Liver (tissue), 9 donors: ENCODE results near the gene WDR7. TPM values are rescaled to one million over a fixed set of nuclear protein-coding genes. Genes with fewer than 3 reads are reported as not detected.

Experiments used
- DNase-seq: peaks from one replicate; pipeline ENCODE4 v3.0.0-alpha.2; 2017; ENCODE audit warnings: low spot score
- H3K27ac ChIP-seq, 2 donors: one replicate each; pipeline ENCODE4 v1.7.0; 2013; ENCODE audit warnings: inconsistent platforms in 2 of 2, low read length in 2 of 2, control low read depth in 1 of 2, low read depth in 1 of 2, mild to moderate bottlenecking in 1 of 2
- H3K27me3 ChIP-seq, 4 donors: one replicate each; pipeline versions ENCODE4 v1.6.1 to v1.7.0; 2013; ENCODE audit warnings: low read length in 3 of 4, inconsistent platforms in 1 of 4, mild to moderate bottlenecking in 1 of 4, moderate library complexity in 1 of 4; ENCODE audit not compliant: control insufficient read depth in 4 of 4, insufficient read depth in 4 of 4
- H3K36me3 ChIP-seq, 4 donors: one replicate each; pipeline versions ENCODE4 v1.6.1 to v1.7.0; 2013; ENCODE audit warnings: low read length in 3 of 4, mild to moderate bottlenecking in 3 of 4, low read depth in 1 of 4, moderate library complexity in 1 of 4; ENCODE audit not compliant: control insufficient read depth in 4 of 4, insufficient read depth in 3 of 4
- H3K4me1 ChIP-seq, 4 donors: one replicate each; pipeline versions ENCODE4 v1.6.1 to v1.7.0; 2013; ENCODE audit warnings: low read length in 3 of 4, mild to moderate bottlenecking in 3 of 4, moderate library complexity in 1 of 4; ENCODE audit not compliant: control insufficient read depth in 4 of 4, insufficient read depth in 4 of 4
- H3K4me3 ChIP-seq, 3 donors: one replicate each; pipeline versions ENCODE4 v1.6.1 to v1.7.0; 2013; ENCODE audit warnings: low read length in 3 of 3, control low read depth in 1 of 3, low read depth in 1 of 3, mild to moderate bottlenecking in 1 of 3
- H3K9ac ChIP-seq, 2 donors: one replicate each; pipeline ENCODE4 v1.7.0; 2013; ENCODE audit warnings: low read length in 2 of 2, mild to moderate bottlenecking in 2 of 2, moderate library complexity in 2 of 2, control low read depth in 1 of 2, low read depth in 1 of 2
- H3K9me3 ChIP-seq, 4 donors: one replicate each; pipeline versions ENCODE4 v1.6.1 to v1.7.0; 2013; ENCODE audit warnings: low read length in 3 of 4; ENCODE audit not compliant: control insufficient read depth in 4 of 4
- CTCF ChIP-seq: fragments of 150-350 bp; IDR thresholded peaks from 2 replicates; pipeline ENCODE4 v1.5.1; 2017; ENCODE audit warnings: improper control_type of control experiment, low read depth, low read length; ENCODE audit not compliant: missing input control
- EGR1 ChIP-seq, 2 donors: IDR thresholded peaks; 2 replicates each; pipeline ENCODE4 v1.6.1; 2016 to 2018; ENCODE audit warnings: antibody characterized with exemption in 2 of 2, low read depth in 2 of 2
- FOXA1 ChIP-seq: IDR thresholded peaks from 2 replicates; pipeline ENCODE4 v1.6.1; 2016; ENCODE audit warnings: antibody characterized with exemption
- HNF4A ChIP-seq, 2 donors: conservative IDR thresholded peaks; 2 replicates each; pipeline ENCODE4 v1.6.1; 2016; ENCODE audit warnings: antibody characterized with exemption in 2 of 2, mild to moderate bottlenecking in 2 of 2
- HNF4G ChIP-seq: IDR thresholded peaks from 2 replicates; pipeline ENCODE4 v1.6.1; 2016; ENCODE audit warnings: antibody characterized with exemption
- JUND ChIP-seq, 2 donors: IDR thresholded peaks; 2 replicates each; pipeline ENCODE4 v1.6.1; 2016; ENCODE audit warnings: antibody characterized with exemption in 2 of 2
- MAX ChIP-seq: IDR thresholded peaks from 2 replicates; pipeline ENCODE4 v1.6.1; 2016; ENCODE audit warnings: antibody characterized with exemption
- NR2F2 ChIP-seq: IDR thresholded peaks from 2 replicates; pipeline ENCODE4 v1.6.1; 2016; ENCODE audit warnings: antibody characterized with exemption
- RAD21 ChIP-seq, 2 donors: IDR thresholded peaks; 2 replicates each; pipeline ENCODE4 v1.6.1; 2016; ENCODE audit warnings: antibody characterized with exemption in 2 of 2, mild to moderate bottlenecking in 2 of 2
- RXRA ChIP-seq, 2 donors: IDR thresholded peaks; 2 replicates each; pipeline ENCODE4 v1.6.1; 2017 to 2018; ENCODE audit warnings: antibody characterized with exemption in 2 of 2, mild to moderate bottlenecking in 1 of 2
- TAF1 ChIP-seq: conservative IDR thresholded peaks from 2 replicates; pipeline ENCODE4 v1.6.1; 2016; ENCODE audit warnings: antibody characterized with exemption, mild to moderate bottlenecking
- WGBS: extraction: QIAGEN DNeasy Blood & Tissue Kit; methylation state at CpG from one replicate; pipeline ENCODE4 v1.1.7; 2013; 5-methylcytosine and 5-hydroxymethylcytosine counted together
- polyA plus RNA-seq, 2 donors: library from polyadenylated mRNA; stranded (reverse) in 1 of 2; unstranded in 1 of 2; fragments of 200-250 nt in 1 of 2; fragments of >200 nt in 1 of 2; fragmentation: Nextera tagmentation in 1 of 2; extraction: Ambion mirVana in 1 of 2; gene quantifications; one replicate each; pipeline versions ENCODE4 v1.2.1 to v1.2.3, GENCODE V29; 2013 to 2015
- total RNA-seq, 2 donors: library from RNA; depleted of rRNA; stranded (reverse); fragments of >200 nt; gene quantifications; one replicate each; pipeline ENCODE4 v1.2.3, GENCODE V29; 2014
- TF ChIP-seq, protein P1 (sequence below): IDR thresholded peaks from 2 replicates; pipeline ENCODE4 v1.6.1; 2016; ENCODE audit warnings: antibody characterized with exemption, mild to moderate bottlenecking
- TF ChIP-seq, protein P2 (sequence below): IDR thresholded peaks from 2 replicates; pipeline ENCODE4 v1.6.1; 2016; ENCODE audit warnings: antibody characterized with exemption
- donor health status: healthy.
- donor health status: healthy.
- donor health status: healthy.
- donor health status: healthy.
- donor health status: healthy.

WDR7 gene
- total and polyA plus RNA-seq, 4 donors: 4.5 to 26.6 (median 13.2) TPM

- Histone ChIP-seq H3K27me3 (no peaks in the 10 kb centered on the region), H3K9ac (no peak overlapping the region), H3K36me3 (peaks cover 0 to 9% (median 1%) of the 10 kb centered on the region in 4 donors), H3K27ac (no peak overlapping the region), H3K9me3 (no peaks in the 10 kb centered on the region), H3K4me3 (no peak overlapping the region), H3K4me1 (no peaks in the 10 kb centered on the region)
- 95% methylated on average over 1 of the region's 1 CpG for WGBS
- TF ChIP-seq NR2F2: no peak
- no peak for TF ChIP-seq TAF1
- no peak for TF ChIP-seq EGR1 (IDR thresholded peaks at IDR 0.05; ENCODE audit: low read depth in 2 of 2)
- no peak for TF ChIP-seq FOXA1
- TF ChIP-seq, protein P1, sequence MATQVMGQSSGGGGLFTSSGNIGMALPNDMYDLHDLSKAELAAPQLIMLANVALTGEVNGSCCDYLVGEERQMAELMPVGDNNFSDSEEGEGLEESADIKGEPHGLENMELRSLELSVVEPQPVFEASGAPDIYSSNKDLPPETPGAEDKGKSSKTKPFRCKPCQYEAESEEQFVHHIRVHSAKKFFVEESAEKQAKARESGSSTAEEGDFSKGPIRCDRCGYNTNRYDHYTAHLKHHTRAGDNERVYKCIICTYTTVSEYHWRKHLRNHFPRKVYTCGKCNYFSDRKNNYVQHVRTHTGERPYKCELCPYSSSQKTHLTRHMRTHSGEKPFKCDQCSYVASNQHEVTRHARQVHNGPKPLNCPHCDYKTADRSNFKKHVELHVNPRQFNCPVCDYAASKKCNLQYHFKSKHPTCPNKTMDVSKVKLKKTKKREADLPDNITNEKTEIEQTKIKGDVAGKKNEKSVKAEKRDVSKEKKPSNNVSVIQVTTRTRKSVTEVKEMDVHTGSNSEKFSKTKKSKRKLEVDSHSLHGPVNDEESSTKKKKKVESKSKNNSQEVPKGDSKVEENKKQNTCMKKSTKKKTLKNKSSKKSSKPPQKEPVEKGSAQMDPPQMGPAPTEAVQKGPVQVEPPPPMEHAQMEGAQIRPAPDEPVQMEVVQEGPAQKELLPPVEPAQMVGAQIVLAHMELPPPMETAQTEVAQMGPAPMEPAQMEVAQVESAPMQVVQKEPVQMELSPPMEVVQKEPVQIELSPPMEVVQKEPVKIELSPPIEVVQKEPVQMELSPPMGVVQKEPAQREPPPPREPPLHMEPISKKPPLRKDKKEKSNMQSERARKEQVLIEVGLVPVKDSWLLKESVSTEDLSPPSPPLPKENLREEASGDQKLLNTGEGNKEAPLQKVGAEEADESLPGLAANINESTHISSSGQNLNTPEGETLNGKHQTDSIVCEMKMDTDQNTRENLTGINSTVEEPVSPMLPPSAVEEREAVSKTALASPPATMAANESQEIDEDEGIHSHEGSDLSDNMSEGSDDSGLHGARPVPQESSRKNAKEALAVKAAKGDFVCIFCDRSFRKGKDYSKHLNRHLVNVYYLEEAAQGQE: no peak
- no peak for TF ChIP-seq RXRA (IDR thresholded peaks at IDR 0.05)
- no peak for TF ChIP-seq CTCF
- TF ChIP-seq MAX: no peak
- TF ChIP-seq, protein P2, sequence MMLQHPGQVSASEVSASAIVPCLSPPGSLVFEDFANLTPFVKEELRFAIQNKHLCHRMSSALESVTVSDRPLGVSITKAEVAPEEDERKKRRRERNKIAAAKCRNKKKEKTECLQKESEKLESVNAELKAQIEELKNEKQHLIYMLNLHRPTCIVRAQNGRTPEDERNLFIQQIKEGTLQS: no peak
- no peak for DNase-seq
Observed at GRCh38 chr18:56721031-56721430, 69.9 kb downstream of the WDR7 start.

GRCh38 chr18:56721491-56721890, 70.3 kb downstream of the WDR7 start:
- Histone ChIP-seq H3K9me3 (no peaks in the 10 kb centered on the region), H3K4me1 (no peaks in the 10 kb centered on the region), H3K4me3 (no peak overlapping the region), H3K27me3 (no peaks in the 10 kb centered on the region), H3K36me3 (peaks cover 0 to 9% (median 1%) of the 10 kb centered on the region in 4 donors), H3K27ac (no peak overlapping the region), H3K9ac (no peak overlapping the region)
- no peak for DNase-seq
- WGBS: 90% methylated on average over 3 of the region's 3 CpGs
- TF ChIP-seq NR2F2 (no peak), EGR1 (IDR thresholded peaks at IDR 0.05; ENCODE audit: low read depth in 2 of 2) (no peak), JUND (IDR thresholded peaks at IDR 0.05) (no peak)
- TF ChIP-seq, protein P2: no peak

GRCh38 chr18:56722518-56722917, 71.4 kb downstream of the WDR7 start:
- Histone ChIP-seq H3K36me3 (peaks cover 0 to 9% (median 1%) of the 10 kb centered on the region in 4 donors), H3K9me3 (no peaks in the 10 kb centered on the region), H3K4me3 (no peak overlapping the region), H3K27me3 (no peaks in the 10 kb centered on the region), H3K4me1 (no peaks in the 10 kb centered on the region), H3K9ac (no peak overlapping the region), H3K27ac (no peak overlapping the region)
- DNase-seq: no peak
- TF ChIP-seq, protein P2: no peak
- no peak for TF ChIP-seq JUND (IDR thresholded peaks at IDR 0.05)
- no peak for TF ChIP-seq RAD21 (IDR thresholded peaks at IDR 0.05)
- TF ChIP-seq, protein P1: no peak
- no peak for TF ChIP-seq CTCF
- no peak for TF ChIP-seq HNF4A (conservative IDR thresholded peaks at IDR 0.05)
- no peak for TF ChIP-seq HNF4G
- no peak for TF ChIP-seq MAX
- no peak for TF ChIP-seq RXRA (IDR thresholded peaks at IDR 0.05)
